GM03348 (cell line): ENCODE results near the gene ATF7IP2.
"Not testable (repeated sequence)": the region's sequence is repeated elsewhere in the genome, so short reads cannot be mapped to it uniquely, and the experiment has no call there.

Experiments
- DNase-seq: peaks from one replicate; pipeline ENCODE4 v3.0.0; 2012; ENCODE audit warnings: low spot score

The ATF7IP2 gene

GRCh38 chr16:10373556-10373955 is 12.3 kb upstream of the ATF7IP2 start:
- no peak for DNase-seq

GRCh38 chr16:10376229-10376628 is 9.6 kb upstream of the ATF7IP2 start:
- no peak for DNase-seq

- no peak for DNase-seq
Observed at GRCh38 chr16:10383626-10384025, 2.2 kb upstream of the ATF7IP2 start.

- no peak for DNase-seq
Observed at GRCh38 chr16:10386517-10387100, 748 bp downstream of the ATF7IP2 start.

GRCh38 chr16:10387188-10387617 is 1.3 kb downstream of the ATF7IP2 start:
- no peak for DNase-seq

GRCh38 chr16:10388988-10389387 is 3.1 kb downstream of the ATF7IP2 start:
- DNase-seq = no peak

GRCh38 chr16:10390330-10390729 is 4.5 kb downstream of the ATF7IP2 start:
- no peak for DNase-seq

- DNase-seq = no peak
Observed at GRCh38 chr16:10390867-10391266, 5.0 kb downstream of the ATF7IP2 start.

GRCh38 chr16:10391339-10391738 is 5.5 kb downstream of the ATF7IP2 start:
- no peak for DNase-seq

- no peak for DNase-seq
Observed at GRCh38 chr16:10402975-10403374, 17.1 kb downstream of the ATF7IP2 start.

GRCh38 chr16:10405386-10405939 is 19.6 kb downstream of the ATF7IP2 start:
- DNase-seq = no peak

- DNase-seq = no peak
Observed at GRCh38 chr16:10408824-10409381, 23.0 kb downstream of the ATF7IP2 start.

- not testable (repeated sequence) for DNase-seq
Observed at GRCh38 chr16:10409713-10410112, 23.9 kb downstream of the ATF7IP2 start.

- no peak for DNase-seq
Observed at GRCh38 chr16:10410469-10410868, 24.6 kb downstream of the ATF7IP2 start.

- no peak for DNase-seq
Observed at GRCh38 chr16:10412935-10413601, 27.2 kb downstream of the ATF7IP2 start.

- DNase-seq = not testable (repeated sequence)
Observed at GRCh38 chr16:10418204-10418603, 32.3 kb downstream of the ATF7IP2 start.

GRCh38 chr16:10419701-10420100 is 33.8 kb downstream of the ATF7IP2 start:
- DNase-seq = no peak

GRCh38 chr16:10421596-10421995 is 35.7 kb downstream of the ATF7IP2 start:
- DNase-seq = no peak

GRCh38 chr16:10428433-10429168 is 42.7 kb downstream of the ATF7IP2 start:
- no peak for DNase-seq

GRCh38 chr16:10429299-10429969 is 43.6 kb downstream of the ATF7IP2 start:
- DNase-seq = not testable (repeated sequence)

- no peak for DNase-seq
Observed at GRCh38 chr16:10441726-10442125, 55.9 kb downstream of the ATF7IP2 start.

GRCh38 chr16:10447289-10447688 is 61.4 kb downstream of the ATF7IP2 start:
- no peak for DNase-seq
